ENCODE measurements around the gene TTC39B. TPM values are rescaled to one million over a fixed set of nuclear protein-coding genes. Genes with fewer than 3 reads are reported as not detected.

TTC39B gene
- total and polyA plus RNA-seq, 2 donors (not counting 3 experiments of a cell fraction or from before 2014, with no cell fraction given), result 1.0 to 5.4 TPM

GRCh38 chr9:15157381-15157780, 149.6 kb downstream of the TTC39B start:
- intact Hi-C loops (cut with micrococcal nuclease) (loop anchor here (5.0 kb wide), 2 partner anchors 55 to 265 kb away; partner anchors contain the start of gene SNAPC3), dilution Hi-C loops (cut with MboI; ENCODE audit: extremely low pct_ligation_motif_present, low sequenced_read_pairs) (no loop called here)
- no peaks in the 10 kb centered on the region for H3K9me3 ChIP-seq (replicated peaks; ENCODE audit: control insufficient read depth, insufficient read depth, low read length)
- no TSS peak for BruUV-seq (replicated peaks)
- no peaks in the 10 kb centered on the region for H3K79me2 ChIP-seq (ENCODE audit: control insufficient read depth, insufficient read depth, low read length)
- H3K27me3 ChIP-seq (ENCODE audit: control insufficient read depth in 2 of 2, insufficient read depth in 2 of 2, low read length in 2 of 2), result no peaks in the 10 kb centered on the region
- H3K4me1 ChIP-seq (ENCODE audit: control insufficient read depth, extremely low read depth, insufficient read depth, low read length), result peaks cover 31% of the 10 kb centered on the region
- DNase-seq (ENCODE audit: low read depth, low spot score), result no peak
- no peak overlapping the region for H3K27ac ChIP-seq (ENCODE audit: insufficient read depth, low read depth, low read length)
- no peak overlapping the region for H2AFZ ChIP-seq (ENCODE audit: low read depth, low read length)
- TF ChIP-seq JUN (IDR thresholded peaks at IDR 0.05; ENCODE audit: borderline replicate concordance, insufficient read depth, insufficient read length, low read depth) (no peak), CTCF (IDR thresholded peaks at IDR 0.05; ENCODE audit: extremely low read depth in 1 of 2, insufficient read depth in 1 of 2, low read depth in 1 of 2, low read length in 2 of 2) (no peak), MAX (IDR thresholded peaks at IDR 0.05; ENCODE audit: insufficient read depth, insufficient read length) (no peak), POLR2AphosphoS5 (IDR thresholded peaks at IDR 0.05; ENCODE audit: insufficient read depth, low read depth, low read length) (no peak), MYC (IDR thresholded peaks at IDR 0.05; ENCODE audit: low read depth, low read length) (no peak), GATA2 (IDR thresholded peaks at IDR 0.05; ENCODE audit: insufficient read depth, insufficient read length, low read depth, low read length) (no peak), POLR2A (IDR thresholded peaks at IDR 0.05; ENCODE audit: low read depth, low read length) (no peak), EZH2 (IDR thresholded peaks at IDR 0.05; ENCODE audit: borderline replicate concordance, low read depth, low read length, severe bottlenecking) (no peak), FOS (IDR thresholded peaks at IDR 0.05; ENCODE audit: borderline replicate concordance, insufficient read depth, low read length) (no peak)
- no peaks in the 10 kb centered on the region for H4K20me1 ChIP-seq (replicated peaks; ENCODE audit: control insufficient read depth, extremely low read depth, insufficient read depth, low read length)
- H3K9ac ChIP-seq (replicated peaks; ENCODE audit: extremely low read depth, insufficient read depth, low read length), result no peak overlapping the region
- H3K4me2 ChIP-seq (ENCODE audit: insufficient read depth, low read length), result no peak overlapping the region
- no peak for FAIRE-seq
- ChIA-PET CTCF (no interaction called here), POLR2A (no interaction called here)
- H3K9me1 ChIP-seq (replicated peaks; ENCODE audit: control insufficient read depth, extremely low read depth, insufficient read depth, low read length), result no peaks in the 10 kb centered on the region
- no peaks in the 10 kb centered on the region for H3K36me3 ChIP-seq (ENCODE audit: control insufficient read depth in 2 of 2, extremely low read depth in 1 of 2, insufficient read depth in 2 of 2, low read length in 2 of 2)
- no peak overlapping the region for H3K4me3 ChIP-seq (replicated peaks in 1 of 3; ENCODE audit: insufficient read depth in 1 of 3, low read depth in 1 of 3, low read length in 3 of 3)

Data from endothelial cell of umbilical vein (primary cell).